GM12878 (cell line): Measurements from ENCODE around the gene LYRM2.

ENCODE experiments used
- EZH2 ChIP-seq: IDR thresholded peaks from 2 replicates; pipeline ENCODE4 v1.6.1; 2012; ENCODE audit warnings: low read depth, mild to moderate bottlenecking, control low read depth, inconsistent platforms, low read length, borderline replicate concordance; ENCODE audit not compliant: control insufficient read depth
- FOS ChIP-seq: IDR thresholded peaks from 3 replicates; pipeline ENCODE4 v1.6.1; 2011; ENCODE audit warnings: borderline replicate concordance; ENCODE audit not compliant: insufficient read length; ENCODE audit errors: extremely low read depth
- HDAC2 ChIP-seq: fragments of 200-600 bp; sonication (generic); IDR thresholded peaks from 2 replicates; pipeline ENCODE4 v1.6.1; 2017
- PAX5 ChIP-seq: IDR thresholded peaks from 2 replicates; pipeline ENCODE4 v1.6.1; 2011; ENCODE audit warnings: low read depth, low read length, borderline replicate concordance
- POLR2AphosphoS5 ChIP-seq: IDR thresholded peaks from 2 replicates; pipeline ENCODE4 v1.6.1; 2011; ENCODE audit warnings: mild to moderate bottlenecking, low read length, inconsistent platforms
- TCF7 ChIP-seq: IDR thresholded peaks from 2 replicates; pipeline ENCODE4 v1.6.1; 2014; ENCODE audit warnings: antibody characterized with exemption, borderline replicate concordance
- YY1 ChIP-seq: IDR thresholded peaks from 2 replicates; pipeline ENCODE4 v1.6.1; 2011; ENCODE audit warnings: low read depth, mild to moderate bottlenecking, low read length
- TF ChIP-seq, protein P1 (sequence below): fragments of 450-650 bp; IDR thresholded peaks from 2 replicates; pipeline ENCODE4 v1.6.1; 2017; ENCODE audit warnings: antibody characterized with exemption, mild to moderate bottlenecking, moderate library complexity

DNA sequence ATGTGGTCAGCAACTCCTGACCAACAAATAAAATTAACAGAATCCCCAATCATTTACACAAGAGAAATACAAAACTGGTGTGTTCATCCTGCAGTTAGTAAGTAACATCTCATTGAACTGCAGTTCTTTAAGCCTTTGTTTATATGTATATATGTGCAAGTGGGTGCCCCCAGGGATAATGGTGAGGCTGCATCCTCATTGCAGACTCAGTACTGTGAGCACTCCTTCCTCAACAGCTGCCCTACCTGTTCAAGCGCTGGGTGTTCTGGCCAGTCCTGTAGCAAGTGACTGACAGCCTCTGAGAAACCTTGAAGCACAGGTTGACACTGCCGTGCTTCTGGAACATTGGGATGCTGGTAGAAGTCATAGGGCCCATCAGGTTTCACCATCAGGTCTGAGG lies 49.8 kb upstream of the LYRM2 start:
- TF ChIP-seq POLR2AphosphoS5 (no peak), PAX5 (no peak), HDAC2 (no peak), TCF7 (no peak), YY1 (no peak), FOS (no peak), EZH2 (no peak)
- TF ChIP-seq, protein P1, sequence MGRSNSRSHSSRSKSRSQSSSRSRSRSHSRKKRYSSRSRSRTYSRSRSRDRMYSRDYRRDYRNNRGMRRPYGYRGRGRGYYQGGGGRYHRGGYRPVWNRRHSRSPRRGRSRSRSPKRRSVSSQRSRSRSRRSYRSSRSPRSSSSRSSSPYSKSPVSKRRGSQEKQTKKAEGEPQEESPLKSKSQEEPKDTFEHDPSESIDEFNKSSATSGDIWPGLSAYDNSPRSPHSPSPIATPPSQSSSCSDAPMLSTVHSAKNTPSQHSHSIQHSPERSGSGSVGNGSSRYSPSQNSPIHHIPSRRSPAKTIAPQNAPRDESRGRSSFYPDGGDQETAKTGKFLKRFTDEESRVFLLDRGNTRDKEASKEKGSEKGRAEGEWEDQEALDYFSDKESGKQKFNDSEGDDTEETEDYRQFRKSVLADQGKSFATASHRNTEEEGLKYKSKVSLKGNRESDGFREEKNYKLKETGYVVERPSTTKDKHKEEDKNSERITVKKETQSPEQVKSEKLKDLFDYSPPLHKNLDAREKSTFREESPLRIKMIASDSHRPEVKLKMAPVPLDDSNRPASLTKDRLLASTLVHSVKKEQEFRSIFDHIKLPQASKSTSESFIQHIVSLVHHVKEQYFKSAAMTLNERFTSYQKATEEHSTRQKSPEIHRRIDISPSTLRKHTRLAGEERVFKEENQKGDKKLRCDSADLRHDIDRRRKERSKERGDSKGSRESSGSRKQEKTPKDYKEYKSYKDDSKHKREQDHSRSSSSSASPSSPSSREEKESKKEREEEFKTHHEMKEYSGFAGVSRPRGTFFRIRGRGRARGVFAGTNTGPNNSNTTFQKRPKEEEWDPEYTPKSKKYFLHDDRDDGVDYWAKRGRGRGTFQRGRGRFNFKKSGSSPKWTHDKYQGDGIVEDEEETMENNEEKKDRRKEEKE: no peak
